K562 (cell line): ENCODE results near the gene DAGLA. TPM values are rescaled to one million over a fixed set of nuclear protein-coding genes. Genes with fewer than 3 reads are reported as not detected.
A peak's percentile ranks its signal among the peaks of the same experiment; 100 is the strongest.

Experiments used
- EP300 ChIP-seq: IDR thresholded peaks from 2 replicates; pipeline ENCODE4 v1.6.1; 2012; ENCODE audit warnings: low read length, improper control_type of control experiment
- GATAD2B ChIP-seq: fragments of 450-650 bp; IDR thresholded peaks from 2 replicates; pipeline ENCODE4 v1.6.1; 2017; ENCODE audit warnings: mild to moderate bottlenecking, borderline replicate concordance
- HCFC1 ChIP-seq: IDR thresholded peaks from 2 replicates; pipeline ENCODE4 v1.6.1; 2012; ENCODE audit warnings: low read depth, low read length, improper control_type of control experiment
- HMGN3 ChIP-seq: IDR thresholded peaks from 2 replicates; pipeline ENCODE4 v1.6.1; 2011; ENCODE audit warnings: borderline replicate concordance, low read depth, mild to moderate bottlenecking, mixed read lengths, low read length; ENCODE audit not compliant: insufficient read length; ENCODE audit errors: extremely low read depth
- KDM1A ChIP-seq, 2 experiments: fragments of 450-650 bp; IDR thresholded peaks; 2 replicates each; pipeline ENCODE4 v1.6.1; 2016; ENCODE audit warnings: mild to moderate bottlenecking in 2 of 2
- L3MBTL2 ChIP-seq: fragments of 450-650 bp; IDR thresholded peaks from 2 replicates; pipeline ENCODE4 v1.6.1; 2016; ENCODE audit warnings: mild to moderate bottlenecking, moderate library complexity
- LEF1 ChIP-seq: fragments of 450-650 bp; IDR thresholded peaks from 2 replicates; pipeline ENCODE4 v1.6.1; 2016; ENCODE audit warnings: mild to moderate bottlenecking
- MBD2 ChIP-seq: sonication (generic); IDR thresholded peaks from 2 replicates; pipeline ENCODE4 v1.6.1; 2016; ENCODE audit warnings: low read depth, borderline replicate concordance
- MYC ChIP-seq, 2 experiments: fragments of 250-450 bp in 1 of 2; sonication (Bioruptor Pico) in 1 of 2; IDR thresholded peaks; 2 replicates each; pipeline versions ENCODE4 v1.5.1 to v1.6.1; 2012 to 2021; ENCODE audit warnings: low read depth in 2 of 2, borderline replicate concordance in 1 of 2, improper control_type of control experiment in 1 of 2, low read length in 1 of 2, mild to moderate bottlenecking in 1 of 2, moderate library complexity in 1 of 2
- PKNOX1 ChIP-seq: fragments of 450-650 bp; IDR thresholded peaks from 2 replicates; pipeline ENCODE4 v1.6.1; 2016
- PRDM10 ChIP-seq: fragments of 450-650 bp; IDR thresholded peaks from 2 replicates; pipeline ENCODE4 v1.6.1; 2018; ENCODE audit not compliant: partially characterized antibody
- SMARCA4 ChIP-seq: fragments of 450-650 bp; IDR thresholded peaks from 2 replicates; pipeline ENCODE4 v1.6.1; 2016
- SMARCC2 ChIP-seq: fragments of 450-650 bp; IDR thresholded peaks from 2 replicates; pipeline ENCODE4 v1.6.1; 2017; ENCODE audit warnings: antibody characterized with exemption, moderate library complexity, mild to moderate bottlenecking, low read depth
- THRB ChIP-seq: fragments of 450-650 bp; formaldehyde crosslinking; conservative IDR thresholded peaks from 2 replicates; pipeline ENCODE4 v1.4.0; 2022; ENCODE audit warnings: mild to moderate bottlenecking, missing genetic modification characterization
- ZBTB2 ChIP-seq: fragments of 450-650 bp; IDR thresholded peaks from 2 replicates; pipeline ENCODE4 v1.6.1; 2016; ENCODE audit warnings: antibody characterized with exemption
- ZNF740 ChIP-seq, 3 experiments: fragments of 200-800 bp in 1 of 3; sonication (Bioruptor generic) in 1 of 3; sonication (generic) in 1 of 3; formaldehyde crosslinking in 1 of 3; IDR thresholded peaks; 2 replicates each; pipeline versions ENCODE4 v1.6.1 to v1.8.0; 2016 to 2022; ENCODE audit warnings: mild to moderate bottlenecking in 2 of 3, missing compliant biosample characterization in 2 of 3, missing genetic modification characterization in 2 of 3, missing genetic modification reagents in 1 of 3
- polyA plus RNA-seq, 8 experiments: library from polyadenylated mRNA; depleted of rRNA in 4 of 8; stranded (reverse) in 5 of 8; unstranded in 3 of 8; fragments of >200 nt; fragmentation: Nextera tagmentation in 2 of 8; fragmentation: Illumina TruSeq in 1 of 8; extraction: Ambion mirVana in 2 of 8; extraction: Trizol in 1 of 8; gene quantifications; 2 replicates each; pipeline versions ENCODE4 v1.2.1 to v1.2.3, GENCODE V29; 2011 to 2014; ENCODE audit warnings: inconsistent platforms in 1 of 8, missing spikeins in 1 of 8
- total RNA-seq, 7 experiments: library from RNA; depleted of rRNA in 6 of 7; stranded (reverse); fragments of >200 nt in 6 of 7; fragmentation: Illumina TruSeq in 2 of 7; extraction: Trizol in 2 of 7; gene quantifications; 2 replicates each; pipeline versions ENCODE4 v1.2.1 to v1.2.3, GENCODE V29; 2011 to 2021; ENCODE audit warnings: low replicate concordance in 1 of 7

The DAGLA gene
- total and polyA plus RNA-seq, 9 of the 15 experiments (the other 6 are each of a cell fraction or from before 2014, with no cell fraction given): 0.03 to 0.16 (median 0.04) TPM; not detected in 4

GRCh38 chr11:61754534-61755482, 74.6 kb downstream of the DAGLA start (continued):
- peak; percentile 39 for TF ChIP-seq PRDM10
- TF ChIP-seq SMARCA4: peak; percentile 34; the same call in 1 of the 2 replicates
- peak in 1 of 2 experiments; percentile 21; a peak in 1 of 4 replicates for TF ChIP-seq KDM1A (IDR thresholded peaks at IDR 0.05)
- no peak for TF ChIP-seq MYC (IDR thresholded peaks at IDR 0.05; ENCODE audit: low read depth, low read length)
- no peak for TF ChIP-seq MYC (CRISPR knock-in tag; IDR thresholded peaks at IDR 0.05; ENCODE audit: borderline replicate concordance, low read depth)
- no peak for TF ChIP-seq HCFC1
- TF ChIP-seq L3MBTL2: peak; percentile 80
- TF ChIP-seq PKNOX1: peak; percentile 36; the same call in 1 of the 2 replicates
- TF ChIP-seq THRB (CRISPR knock-in tag): no peak
- TF ChIP-seq EP300: 0 out of 2 replicates have a peak, but pooled peaks have one; percentile 15
- TF ChIP-seq HMGN3: peak; percentile 65
- TF ChIP-seq ZBTB2: peak; percentile 54; the same call in 1 of the 2 replicates
- TF ChIP-seq GATAD2B: peak; percentile 43; the same call in 1 of the 2 replicates
- no peak for TF ChIP-seq ZNF740 (CRISPR knock-in tag; IDR thresholded peaks at IDR 0.05)
- 0 out of 4 replicates have a peak, but pooled peaks of 1 of the 2 experiments have one; percentile 25 for TF ChIP-seq ZNF740 (tag; IDR thresholded peaks at IDR 0.05)
- TF ChIP-seq SMARCC2: no peak
- peak; percentile 37 for TF ChIP-seq LEF1
- peak; percentile 53; the same call in 1 of the 2 replicates for TF ChIP-seq MBD2
